ENCODE data around the gene MBLAC1. TPM values are rescaled to one million over a fixed set of nuclear protein-coding genes. Genes with fewer than 3 reads are reported as not detected.

The MBLAC1 gene
- total RNA-seq, 1 experiment from 2014 or later, result 1.6 TPM

DNA sequence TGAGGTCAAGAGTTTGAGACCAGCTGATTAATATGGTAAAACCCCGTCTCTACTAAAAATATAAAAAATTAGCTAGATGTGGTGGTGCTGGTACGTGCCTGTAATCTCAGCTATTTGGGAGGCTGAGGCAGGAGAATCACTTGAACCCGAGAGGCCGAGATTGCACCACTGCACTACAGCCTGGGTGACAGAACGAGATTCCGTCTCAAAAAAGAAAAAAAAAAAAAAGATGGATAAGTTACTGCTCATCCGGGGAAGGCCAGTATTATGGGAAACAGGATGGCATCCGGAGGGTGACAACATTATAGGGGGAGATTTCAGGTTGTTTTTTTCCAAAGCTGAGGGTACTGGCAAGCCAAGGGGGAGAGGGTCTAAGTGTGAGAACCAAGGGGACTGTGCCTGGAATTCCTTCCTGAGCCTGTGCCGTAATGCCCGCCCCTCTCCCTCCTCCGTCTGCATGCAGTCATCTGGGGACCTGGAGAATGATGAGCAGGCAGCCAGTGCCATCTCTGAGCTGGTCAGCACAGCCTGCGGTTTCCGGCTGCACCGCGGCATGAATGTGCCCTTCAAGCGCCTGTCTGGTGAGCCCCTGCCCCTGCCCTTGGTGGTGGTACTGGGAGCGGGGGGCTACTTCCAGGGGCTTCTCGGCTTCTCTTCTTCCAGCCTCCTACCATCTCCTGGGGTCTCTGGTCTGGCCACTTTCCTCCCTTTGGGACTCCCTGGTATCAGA, 26.3 kb downstream of the MBLAC1 start:
- no peak for DNase-seq (ENCODE audit: low read depth)

DNA sequence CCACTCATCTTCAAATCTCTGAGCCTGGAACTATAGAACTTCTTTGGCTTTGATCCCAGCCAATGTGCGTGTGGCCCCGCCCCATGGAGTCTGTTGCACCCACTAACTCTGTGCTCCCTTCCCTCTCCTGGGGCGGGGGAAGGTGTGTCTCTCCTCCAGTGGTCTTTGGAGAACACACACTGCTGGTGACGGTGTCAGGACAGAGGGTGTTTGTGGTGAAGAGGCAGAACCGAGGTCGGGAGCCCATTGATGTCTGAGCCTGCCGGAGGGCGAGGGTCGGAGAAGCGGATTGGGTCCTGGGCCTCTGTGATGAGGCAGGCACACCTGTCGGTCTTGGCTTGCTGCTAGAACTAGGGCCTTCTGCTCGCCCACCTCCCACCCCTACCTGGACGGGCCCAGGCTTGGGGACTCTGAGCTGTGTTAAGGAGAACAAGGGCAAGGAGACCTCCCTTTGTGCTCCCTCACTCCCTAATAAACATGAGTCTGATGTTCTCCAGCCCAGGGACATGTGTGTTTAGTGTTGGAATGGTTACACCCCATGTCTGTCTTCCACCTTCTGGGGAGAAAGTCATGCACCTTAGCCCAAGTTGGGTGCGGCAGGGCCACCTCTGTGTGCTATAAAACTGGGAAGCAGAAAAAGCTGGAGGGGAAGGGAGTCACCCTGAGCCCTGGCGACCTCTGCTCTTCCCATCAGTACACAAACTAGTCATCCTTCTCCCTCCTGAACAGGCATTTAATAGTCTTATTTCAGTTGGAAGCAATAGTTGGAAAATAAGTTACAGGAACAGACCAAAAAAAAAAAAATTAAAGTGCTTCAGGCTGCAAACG, 27.2 kb downstream of the MBLAC1 start:
- no peak for DNase-seq (ENCODE audit: low read depth)

DNA sequence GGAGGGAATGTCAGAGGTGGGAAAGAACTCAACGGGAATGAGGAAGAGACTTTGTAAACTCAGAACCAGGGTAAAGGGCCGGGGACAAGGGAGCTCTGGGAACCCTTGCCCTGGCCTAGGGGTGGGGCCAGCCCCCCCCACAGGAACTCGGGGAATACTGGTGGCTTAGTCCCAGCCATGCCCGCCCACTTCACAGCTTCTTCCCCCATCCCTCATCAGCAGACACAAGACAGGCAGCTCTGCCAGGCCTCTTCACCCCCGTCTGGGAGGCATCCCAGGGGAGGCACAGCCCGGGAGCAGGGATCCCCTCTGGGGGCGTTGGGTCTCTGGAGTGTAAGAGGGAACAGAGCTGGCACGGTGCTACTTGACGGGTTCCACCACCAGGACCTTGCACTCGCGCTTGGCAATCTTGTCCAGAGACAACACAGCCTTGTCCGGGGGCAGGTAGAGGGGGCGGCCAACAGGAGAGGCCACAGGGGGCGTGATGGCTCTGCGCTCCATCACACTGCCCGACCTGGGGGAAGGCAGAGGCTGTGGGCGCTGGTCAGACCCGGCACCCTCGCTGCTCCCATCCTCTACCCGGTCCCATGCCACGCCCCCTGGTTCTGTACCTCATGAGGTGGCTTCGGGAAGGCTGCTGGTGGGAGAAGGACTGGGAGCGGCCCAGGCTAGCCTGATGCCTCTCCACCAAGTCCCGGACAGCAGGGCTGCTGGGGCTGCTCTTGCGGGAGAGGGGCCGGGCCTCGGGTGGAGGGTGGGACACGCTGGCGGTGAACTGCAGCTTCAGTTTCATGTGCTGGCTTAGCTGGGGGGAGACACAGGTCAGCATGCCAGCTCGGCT, 28.1 kb downstream of the MBLAC1 start:
- DNase-seq (ENCODE audit: low read depth), result no peak

DNA sequence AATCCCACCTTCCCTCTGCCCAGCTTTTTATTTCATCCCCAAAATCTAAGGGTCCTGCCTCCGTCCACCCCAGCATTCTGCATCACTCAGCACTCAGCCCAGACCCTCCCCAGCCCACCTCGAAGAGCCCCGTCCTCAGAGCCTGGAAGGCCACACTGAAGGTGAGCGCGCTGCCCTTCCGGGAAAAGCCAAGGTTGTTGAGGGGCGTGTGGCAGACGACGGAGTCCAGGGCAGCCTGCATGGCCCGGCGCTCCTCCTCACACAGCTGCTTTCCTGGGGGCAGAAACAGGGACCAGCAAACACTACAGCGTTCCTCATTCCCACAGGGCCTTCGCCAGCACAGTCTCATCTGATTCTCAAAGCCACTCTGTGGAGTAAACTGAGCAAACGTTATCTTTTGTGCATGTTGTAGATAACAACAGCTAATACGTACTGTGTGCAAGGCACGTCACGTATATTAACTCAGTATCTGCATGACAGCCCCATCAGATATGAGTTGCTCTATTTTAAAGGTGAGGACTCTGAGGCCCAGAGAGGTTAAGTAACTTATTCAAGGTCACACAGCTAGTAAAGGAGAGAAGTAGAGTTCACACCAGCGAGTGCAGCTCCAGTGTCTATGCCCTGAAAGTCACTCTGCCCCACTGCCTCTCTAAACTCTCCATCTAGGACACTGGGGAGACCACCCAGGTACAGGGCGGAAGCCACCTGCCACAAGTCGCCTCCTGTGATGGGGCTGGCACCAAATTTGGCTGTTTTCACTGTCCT, 29.0 kb downstream of the MBLAC1 start:
- no peak for DNase-seq (ENCODE audit: low read depth)

DNA sequence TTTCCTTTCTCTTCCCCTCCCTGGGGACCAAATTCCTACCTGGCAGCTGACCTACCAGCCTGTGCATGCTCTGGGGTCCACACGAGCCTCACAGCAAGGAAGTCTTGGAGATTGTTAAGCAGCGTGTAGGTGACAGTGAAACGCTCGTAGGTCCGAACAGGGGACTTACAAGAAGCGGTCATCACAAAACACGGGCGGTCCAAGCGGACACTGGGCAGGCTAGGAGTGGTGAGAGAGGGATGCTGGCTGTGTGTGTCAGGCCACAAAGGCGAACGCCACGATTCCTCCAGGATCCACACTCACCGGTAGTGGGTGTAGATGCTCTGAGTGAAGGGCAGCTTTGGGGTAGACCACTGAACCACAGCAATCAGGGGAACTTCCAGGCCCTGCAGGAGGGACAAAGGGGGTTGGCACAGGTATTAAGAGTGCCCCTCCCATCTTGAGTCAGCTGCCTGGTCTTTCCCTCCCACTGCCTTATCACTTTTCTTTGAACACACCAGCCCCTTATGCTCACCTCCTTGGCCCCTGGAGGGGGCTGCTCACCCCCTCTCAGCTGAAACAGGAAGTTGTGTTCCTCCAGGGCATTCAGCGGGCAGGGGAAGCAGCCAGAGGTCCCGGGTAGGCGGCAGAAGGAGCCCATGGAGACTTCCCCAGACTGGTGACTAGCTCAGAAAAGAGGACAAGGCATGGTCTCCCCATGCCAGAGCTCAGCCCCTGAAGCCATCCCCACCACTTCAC, 29.7 kb downstream of the MBLAC1 start:
- DNase-seq (ENCODE audit: low read depth), result no peak

DNA sequence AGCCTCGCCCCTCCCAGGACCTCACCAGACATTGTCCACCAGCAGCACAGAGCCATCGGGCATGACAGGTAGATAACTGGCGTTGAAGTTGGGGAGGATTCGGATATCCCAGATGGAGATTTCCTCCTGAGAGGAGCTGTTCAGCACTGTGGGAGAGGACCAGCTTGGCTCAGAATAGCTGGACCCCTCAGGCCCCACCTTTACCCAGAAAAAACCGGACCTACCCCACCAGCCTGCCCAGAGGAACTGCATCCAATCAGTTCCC, 30.2 kb downstream of the MBLAC1 start:
- no peak for DNase-seq (ENCODE audit: low read depth)

DNA sequence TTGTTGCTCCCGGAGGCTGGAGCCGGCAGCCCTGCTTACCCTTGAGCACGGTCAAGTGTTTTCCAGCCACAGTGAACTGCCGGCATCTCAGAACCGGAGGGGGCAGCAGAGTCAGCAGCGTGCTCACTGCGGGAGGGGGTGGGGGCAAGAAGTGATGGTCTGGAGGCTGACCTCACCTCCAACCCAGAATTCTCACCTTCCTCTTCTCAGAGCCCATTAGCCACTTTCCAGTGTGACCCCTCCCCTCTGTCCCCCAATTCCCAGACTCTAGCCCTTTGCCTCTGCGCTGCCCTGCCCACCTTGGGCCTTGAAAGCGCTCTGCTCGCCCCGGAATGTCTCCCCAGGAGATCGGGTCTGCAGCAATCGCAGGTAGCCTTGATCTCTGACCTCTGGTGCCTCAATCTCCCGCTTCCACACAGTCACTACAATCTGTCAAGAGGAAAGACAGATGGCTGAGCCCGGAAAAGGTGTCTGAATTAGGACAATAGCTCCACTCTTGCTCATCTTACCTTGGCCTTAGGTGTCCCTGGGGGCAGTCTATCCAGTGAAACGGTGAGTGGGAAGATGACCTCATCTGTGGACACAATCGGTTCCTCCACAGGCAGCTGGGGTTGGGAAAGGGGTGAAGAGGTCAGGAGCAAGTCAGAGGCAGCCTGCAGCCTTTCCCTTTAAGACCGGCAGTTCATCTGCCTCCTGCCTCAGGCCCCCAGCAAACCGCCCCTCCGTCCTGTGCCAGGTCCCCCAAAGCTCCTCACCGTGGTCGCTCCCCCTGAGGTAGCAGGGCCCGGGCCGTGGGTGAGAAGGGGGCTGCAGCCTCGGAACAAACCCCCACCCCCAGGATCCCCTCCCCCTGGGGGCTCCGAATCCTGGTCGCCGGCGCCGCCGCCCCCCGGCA, 30.8 kb downstream of the MBLAC1 start:
- DNase-seq (ENCODE audit: low read depth), result no peak

DNA sequence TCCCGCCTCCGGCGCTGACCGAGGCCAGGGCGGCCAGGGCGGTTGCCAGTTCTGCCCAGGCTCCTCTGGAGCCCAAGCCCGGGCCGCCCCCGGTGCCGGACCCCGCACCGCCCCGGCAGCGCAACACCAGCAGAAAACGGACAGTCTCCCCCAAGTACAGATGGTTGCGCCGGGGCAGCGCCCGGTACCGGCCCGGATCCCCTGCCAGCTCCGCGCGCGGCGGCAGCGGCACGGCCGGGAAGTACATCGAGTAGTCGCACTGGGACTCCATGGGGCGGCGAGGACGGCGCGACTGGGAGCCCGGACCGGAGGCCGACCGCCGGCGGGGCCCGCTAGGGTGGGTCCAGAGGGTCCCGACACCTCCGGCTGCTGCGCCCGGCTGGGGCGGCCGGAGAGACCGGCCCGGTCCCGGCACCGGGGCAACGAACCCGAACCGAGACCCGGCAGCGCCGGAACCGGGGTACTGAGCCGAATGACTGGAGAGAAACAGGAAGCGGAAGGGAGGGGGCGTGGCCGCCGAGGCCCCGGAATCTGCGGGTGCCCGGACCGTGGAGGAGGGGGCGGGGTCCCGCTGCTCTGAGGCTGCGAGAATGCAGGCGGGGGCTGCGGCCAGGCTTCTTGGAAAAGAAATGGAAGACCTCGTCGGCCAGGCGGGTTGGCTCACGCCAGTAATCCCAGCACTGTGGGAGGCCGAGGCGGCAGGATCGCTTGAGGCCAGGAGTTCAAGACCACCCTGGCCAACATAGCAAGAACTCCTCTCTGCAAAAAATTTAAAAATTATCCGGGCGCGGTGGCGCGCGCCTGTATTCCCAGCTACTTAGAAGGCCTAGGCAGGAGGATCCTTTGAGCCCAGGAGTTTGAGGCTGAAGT, 31.7 kb downstream of the MBLAC1 start, which contains the start of gene TRAPPC14:
Gene TRAPPC14, minus strand, starts transcription at position 495 of the 870 bp plus-strand sequence. Its CDS starts 224 bp downstream, at position 271.
- DNase-seq (ENCODE audit: low read depth), result peak; percentile 82

DNA sequence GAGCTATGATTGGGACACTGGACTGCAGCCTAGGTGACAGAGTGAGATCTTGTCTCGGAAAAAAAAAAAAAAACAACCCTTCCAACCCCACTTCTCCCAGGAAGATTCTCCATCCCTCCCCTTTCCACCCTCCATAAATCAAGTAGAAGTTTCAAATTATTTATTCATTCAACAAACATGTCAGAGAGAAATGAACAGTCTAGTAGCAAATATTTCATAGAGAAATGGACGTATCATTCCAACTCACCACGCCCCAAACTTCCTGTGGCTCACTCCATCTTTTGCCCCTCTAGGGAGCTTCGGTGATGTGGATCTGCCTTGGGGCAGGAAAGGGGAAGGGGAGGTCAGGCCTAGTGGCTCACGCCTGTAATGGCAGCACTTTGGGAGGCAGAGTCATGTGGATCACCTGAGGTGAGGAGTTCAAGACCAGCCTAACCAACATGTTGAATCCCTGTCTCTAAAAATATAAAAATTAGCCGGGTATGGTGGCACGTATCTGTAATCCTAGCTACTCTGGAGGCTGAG, 32.4 kb downstream of the MBLAC1 start:
- DNase-seq (ENCODE audit: low read depth), result peak; percentile 38

DNA sequence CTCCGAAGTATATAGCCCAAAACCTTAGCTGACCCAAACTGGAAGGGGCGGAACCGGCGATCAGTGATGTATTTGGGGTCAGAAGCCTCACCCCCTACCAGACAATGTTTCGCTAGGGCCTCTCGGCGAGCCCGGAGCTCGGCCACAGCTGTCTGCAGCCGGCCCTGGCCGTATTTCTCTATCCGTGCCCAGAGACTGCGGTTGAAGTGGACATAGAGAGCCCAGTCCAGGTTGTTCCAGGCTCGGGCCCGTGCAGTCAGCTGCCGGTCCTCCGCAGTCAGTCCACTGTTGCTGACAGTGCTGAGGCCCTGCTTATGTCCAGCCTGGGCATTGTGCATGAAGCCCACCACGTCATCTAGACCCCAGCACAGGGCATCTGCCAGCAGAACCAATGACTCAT, 33.3 kb downstream of the MBLAC1 start:
- no peak for DNase-seq (ENCODE audit: low read depth)

DNA sequence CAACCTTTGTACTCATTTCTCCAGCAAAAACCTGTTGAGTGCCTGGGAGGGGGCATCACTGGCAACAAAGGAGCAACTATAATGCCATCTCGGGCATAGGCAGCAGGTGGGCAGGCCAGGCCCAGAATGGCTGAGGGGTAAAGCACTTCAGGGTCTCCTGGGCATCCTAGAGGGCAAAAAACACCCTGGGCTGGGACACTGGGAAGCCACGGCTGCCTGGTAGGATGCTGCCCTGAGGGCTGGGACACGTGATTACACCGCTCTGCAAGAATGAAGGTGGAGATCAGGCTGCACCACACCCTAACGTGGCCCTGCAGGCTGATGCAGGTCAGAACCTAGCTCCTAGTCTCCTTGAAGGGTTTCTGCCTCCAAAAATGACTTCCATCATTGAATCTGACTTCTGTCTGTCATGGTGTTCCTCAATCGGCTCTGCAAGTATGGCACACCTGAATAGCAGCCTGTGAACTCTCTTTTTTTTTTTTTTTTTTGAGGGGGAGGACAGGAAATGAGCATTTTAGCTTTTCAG, 36.3 kb downstream of the MBLAC1 start:
- no peak for DNase-seq (ENCODE audit: low read depth)

DNA sequence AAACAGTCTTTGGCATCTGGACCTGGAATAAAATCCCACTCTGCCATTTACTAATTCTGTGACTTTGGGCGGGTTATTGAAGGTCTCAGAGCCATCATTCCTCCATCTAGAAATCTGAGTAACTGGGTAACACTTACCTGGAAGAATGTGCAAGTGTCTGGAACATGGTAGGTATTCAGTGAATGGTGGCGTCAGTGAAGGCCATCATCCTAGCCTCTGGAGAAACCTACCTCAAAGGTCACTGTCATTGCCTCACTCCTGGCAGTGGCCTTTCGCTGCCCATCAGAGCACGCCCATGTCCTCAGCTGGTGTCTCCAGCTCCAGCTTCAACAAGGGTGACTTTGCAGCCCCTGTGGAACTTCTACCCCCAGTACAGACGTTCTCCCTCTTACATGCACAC, 37.1 kb downstream of the MBLAC1 start:
- DNase-seq (ENCODE audit: low read depth), result no peak

DNA sequence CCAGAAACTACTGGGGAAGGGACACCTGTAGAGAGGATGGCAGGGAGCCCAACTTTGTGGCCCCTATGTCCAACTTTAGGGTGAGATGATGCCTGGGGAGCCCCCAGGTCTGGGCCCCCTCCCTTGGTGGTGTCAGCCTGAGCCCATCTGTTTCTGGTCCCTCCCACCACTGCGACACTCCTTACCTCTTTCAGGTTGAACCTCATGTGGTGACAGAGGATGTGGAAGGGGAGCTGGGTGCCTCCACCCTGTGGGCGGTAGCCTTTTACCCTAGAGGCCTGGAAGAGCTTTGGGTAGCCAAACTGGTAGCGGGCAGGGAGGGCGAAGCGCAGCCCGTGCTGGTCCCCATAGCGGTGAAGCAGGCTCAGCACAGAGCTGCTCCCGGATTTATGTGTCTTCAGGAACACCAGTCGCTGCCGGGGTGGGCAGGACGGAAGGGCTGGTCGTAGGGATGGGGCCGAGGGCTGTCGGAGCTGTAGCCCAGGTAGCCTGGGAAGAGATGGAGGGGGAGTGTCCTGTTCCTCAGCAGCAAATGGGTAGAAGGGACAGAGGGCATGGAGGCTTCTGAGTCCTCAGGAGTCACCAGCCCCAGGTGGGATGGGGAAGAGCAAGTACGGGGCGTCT, 39.7 kb downstream of the MBLAC1 start:
- no peak for DNase-seq (ENCODE audit: low read depth)

DNA sequence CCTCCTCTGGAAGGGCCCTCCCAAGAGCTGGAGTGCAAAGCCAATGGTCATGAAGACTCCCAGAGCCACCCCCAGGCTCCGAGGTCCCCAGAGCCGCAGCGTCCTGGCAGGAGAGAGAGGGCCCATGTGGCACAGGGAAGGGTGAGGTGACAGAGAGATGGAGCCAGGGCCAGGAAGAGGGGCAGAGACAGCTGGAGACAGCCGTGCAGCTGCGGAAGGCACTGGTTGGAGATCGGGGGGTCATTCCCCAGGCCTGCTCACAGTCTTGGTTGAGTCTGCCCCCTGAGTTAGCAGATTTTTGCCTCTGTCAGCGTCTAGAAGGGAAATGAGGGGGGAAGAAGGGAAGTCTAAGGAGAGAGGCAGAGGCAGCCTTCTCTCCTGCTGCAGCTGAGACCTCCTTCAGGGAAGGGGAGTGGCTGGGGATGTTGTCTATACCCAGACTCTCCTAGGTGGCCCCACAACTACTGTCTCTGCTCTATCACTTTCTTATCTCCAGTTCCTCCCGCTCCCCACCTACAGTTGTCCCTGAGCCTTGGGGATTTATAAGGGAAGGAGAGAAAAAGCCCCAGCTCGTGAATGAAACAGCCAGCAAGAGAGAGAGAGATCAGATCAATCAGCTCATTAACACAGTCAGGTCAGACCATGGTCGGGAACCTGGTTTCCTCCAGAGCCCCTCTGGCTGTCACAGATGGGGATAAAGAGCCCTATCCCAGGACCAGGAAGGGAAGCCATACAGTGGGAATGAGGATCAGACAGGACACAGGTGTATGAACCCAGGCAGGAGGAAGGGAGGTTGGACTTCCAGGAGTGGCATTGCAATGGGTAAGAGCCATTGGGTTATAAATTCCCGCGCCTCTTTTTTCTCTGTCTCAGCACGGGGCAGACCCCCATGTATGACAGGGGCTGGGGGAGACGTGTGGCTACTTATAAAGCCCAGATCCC, 40.5 kb downstream of the MBLAC1 start:
- DNase-seq (ENCODE audit: low read depth), result no peak

DNA sequence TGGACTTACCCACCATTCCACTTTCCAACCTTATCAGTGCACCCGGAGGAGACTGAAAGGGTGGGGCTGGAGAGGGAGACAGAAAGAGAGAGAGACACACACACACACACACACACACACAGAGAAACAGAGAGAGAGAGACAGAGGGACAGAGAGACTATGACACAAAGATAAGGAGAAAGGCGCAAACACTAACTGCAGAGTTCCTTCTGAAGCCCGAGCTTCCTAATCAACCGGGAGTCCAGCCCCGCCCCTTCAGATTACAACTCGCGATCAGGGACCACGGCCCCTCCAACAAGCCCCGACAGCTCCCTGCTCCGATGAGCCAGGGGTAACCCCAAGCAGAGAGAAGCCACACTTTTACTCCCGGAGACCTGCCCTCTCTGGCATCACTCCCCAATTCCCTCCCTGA, 41.2 kb downstream of the MBLAC1 start:
- DNase-seq (ENCODE audit: low read depth), result no peak

DNA sequence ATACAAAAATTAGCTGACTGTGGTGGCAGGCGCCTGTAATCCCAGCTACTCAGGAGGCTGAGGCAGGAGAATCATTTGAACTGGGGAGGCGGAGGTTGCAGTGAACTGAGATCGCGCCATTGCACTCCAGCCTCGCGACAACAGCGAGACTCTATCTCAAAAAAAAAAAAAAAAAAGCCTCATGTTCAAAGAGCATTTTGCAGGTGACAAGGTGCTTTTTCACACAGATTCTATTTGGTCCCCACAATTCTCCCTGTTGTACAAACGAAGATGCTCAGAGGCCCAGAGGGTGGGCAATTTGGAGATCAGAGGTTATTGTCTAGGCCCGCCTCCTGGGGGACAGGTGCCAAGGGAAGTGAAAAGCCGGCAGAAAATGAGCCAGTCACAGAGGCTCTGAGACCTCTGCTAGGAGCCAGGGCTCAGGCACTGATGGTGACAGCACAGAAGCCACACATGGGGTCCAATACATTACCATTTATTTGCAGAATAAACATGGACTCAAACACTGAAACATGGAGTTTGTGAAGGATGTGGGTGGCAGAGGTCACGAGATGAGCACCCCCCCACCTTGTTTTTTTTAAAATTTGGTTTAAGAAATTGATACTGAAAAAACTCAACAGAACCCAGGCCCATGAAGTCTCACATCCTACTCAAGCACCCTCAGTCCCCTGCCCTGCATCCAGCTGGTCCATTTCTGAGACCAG, 42.5 kb downstream of the MBLAC1 start:
- no peak for DNase-seq (ENCODE audit: low read depth)

Measured in HT1080 (cell line).